Liver (tissue), 9 donors: Measurements from ENCODE around the gene BRAF. TPM values are rescaled to one million over a fixed set of nuclear protein-coding genes. Genes with fewer than 3 reads are reported as not detected.

Experiments
- DNase-seq: peaks from one replicate; pipeline ENCODE4 v3.0.0-alpha.2; 2017; ENCODE audit warnings: low spot score
- H3K27ac ChIP-seq, 2 donors: one replicate each; pipeline ENCODE4 v1.7.0; 2013; ENCODE audit warnings: inconsistent platforms in 2 of 2, low read length in 2 of 2, control low read depth in 1 of 2, low read depth in 1 of 2, mild to moderate bottlenecking in 1 of 2
- H3K27me3 ChIP-seq, 4 donors: one replicate each; pipeline versions ENCODE4 v1.6.1 to v1.7.0; 2013; ENCODE audit warnings: low read length in 3 of 4, inconsistent platforms in 1 of 4, mild to moderate bottlenecking in 1 of 4, moderate library complexity in 1 of 4; ENCODE audit not compliant: control insufficient read depth in 4 of 4, insufficient read depth in 4 of 4
- H3K36me3 ChIP-seq, 4 donors: one replicate each; pipeline versions ENCODE4 v1.6.1 to v1.7.0; 2013; ENCODE audit warnings: low read length in 3 of 4, mild to moderate bottlenecking in 3 of 4, low read depth in 1 of 4, moderate library complexity in 1 of 4; ENCODE audit not compliant: control insufficient read depth in 4 of 4, insufficient read depth in 3 of 4
- H3K4me1 ChIP-seq, 4 donors: one replicate each; pipeline versions ENCODE4 v1.6.1 to v1.7.0; 2013; ENCODE audit warnings: low read length in 3 of 4, mild to moderate bottlenecking in 3 of 4, moderate library complexity in 1 of 4; ENCODE audit not compliant: control insufficient read depth in 4 of 4, insufficient read depth in 4 of 4
- H3K4me3 ChIP-seq, 3 donors: one replicate each; pipeline versions ENCODE4 v1.6.1 to v1.7.0; 2013; ENCODE audit warnings: low read length in 3 of 3, control low read depth in 1 of 3, low read depth in 1 of 3, mild to moderate bottlenecking in 1 of 3
- H3K9ac ChIP-seq, 2 donors: one replicate each; pipeline ENCODE4 v1.7.0; 2013; ENCODE audit warnings: low read length in 2 of 2, mild to moderate bottlenecking in 2 of 2, moderate library complexity in 2 of 2, control low read depth in 1 of 2, low read depth in 1 of 2
- H3K9me3 ChIP-seq, 4 donors: one replicate each; pipeline versions ENCODE4 v1.6.1 to v1.7.0; 2013; ENCODE audit warnings: low read length in 3 of 4; ENCODE audit not compliant: control insufficient read depth in 4 of 4
- ATF3 ChIP-seq: IDR thresholded peaks from 2 replicates; pipeline ENCODE4 v1.6.1; 2016; ENCODE audit warnings: antibody characterized with exemption
- EGR1 ChIP-seq, 2 donors: IDR thresholded peaks; 2 replicates each; pipeline ENCODE4 v1.6.1; 2016 to 2018; ENCODE audit warnings: antibody characterized with exemption in 2 of 2, low read depth in 2 of 2
- FOXA1 ChIP-seq: IDR thresholded peaks from 2 replicates; pipeline ENCODE4 v1.6.1; 2016; ENCODE audit warnings: antibody characterized with exemption
- FOXA2 ChIP-seq: IDR thresholded peaks from 2 replicates; pipeline ENCODE4 v1.6.1; 2016; ENCODE audit warnings: antibody characterized with exemption
- GABPA ChIP-seq, 2 donors: IDR thresholded peaks in 1 of 2; conservative IDR thresholded peaks in 1 of 2; 2 replicates each; pipeline ENCODE4 v1.6.1; 2016; ENCODE audit warnings: antibody characterized with exemption in 2 of 2, mild to moderate bottlenecking in 1 of 2, moderate library complexity in 1 of 2
- HNF4A ChIP-seq, 2 donors: conservative IDR thresholded peaks; 2 replicates each; pipeline ENCODE4 v1.6.1; 2016; ENCODE audit warnings: antibody characterized with exemption in 2 of 2, mild to moderate bottlenecking in 2 of 2
- HNF4G ChIP-seq: IDR thresholded peaks from 2 replicates; pipeline ENCODE4 v1.6.1; 2016; ENCODE audit warnings: antibody characterized with exemption
- JUND ChIP-seq, 2 donors: IDR thresholded peaks; 2 replicates each; pipeline ENCODE4 v1.6.1; 2016; ENCODE audit warnings: antibody characterized with exemption in 2 of 2
- NR2F2 ChIP-seq: IDR thresholded peaks from 2 replicates; pipeline ENCODE4 v1.6.1; 2016; ENCODE audit warnings: antibody characterized with exemption
- RAD21 ChIP-seq, 2 donors: IDR thresholded peaks; 2 replicates each; pipeline ENCODE4 v1.6.1; 2016; ENCODE audit warnings: antibody characterized with exemption in 2 of 2, mild to moderate bottlenecking in 2 of 2
- REST ChIP-seq: IDR thresholded peaks from 2 replicates; pipeline ENCODE4 v1.6.1; 2016; ENCODE audit warnings: antibody characterized with exemption, mild to moderate bottlenecking
- RXRA ChIP-seq, 2 donors: IDR thresholded peaks; 2 replicates each; pipeline ENCODE4 v1.6.1; 2017 to 2018; ENCODE audit warnings: antibody characterized with exemption in 2 of 2, mild to moderate bottlenecking in 1 of 2
- SP1 ChIP-seq: IDR thresholded peaks from 2 replicates; pipeline ENCODE4 v1.6.1; 2018; ENCODE audit warnings: antibody characterized with exemption, mild to moderate bottlenecking
- TAF1 ChIP-seq: conservative IDR thresholded peaks from 2 replicates; pipeline ENCODE4 v1.6.1; 2016; ENCODE audit warnings: antibody characterized with exemption, mild to moderate bottlenecking
- YY1 ChIP-seq: IDR thresholded peaks from 2 replicates; pipeline ENCODE4 v1.6.1; 2016; ENCODE audit warnings: antibody characterized with exemption, mild to moderate bottlenecking
- ZBTB33 ChIP-seq: IDR thresholded peaks from 2 replicates; pipeline ENCODE4 v1.6.1; 2016; ENCODE audit warnings: antibody characterized with exemption
- WGBS: extraction: QIAGEN DNeasy Blood & Tissue Kit; methylation state at CpG from one replicate; pipeline ENCODE4 v1.1.7; 2013; 5-methylcytosine and 5-hydroxymethylcytosine counted together
- polyA plus RNA-seq, 2 donors: library from polyadenylated mRNA; stranded (reverse) in 1 of 2; unstranded in 1 of 2; fragments of 200-250 nt in 1 of 2; fragments of >200 nt in 1 of 2; fragmentation: Nextera tagmentation in 1 of 2; extraction: Ambion mirVana in 1 of 2; gene quantifications; one replicate each; pipeline versions ENCODE4 v1.2.1 to v1.2.3, GENCODE V29; 2013 to 2015
- total RNA-seq, 2 donors: library from RNA; depleted of rRNA; stranded (reverse); fragments of >200 nt; gene quantifications; one replicate each; pipeline ENCODE4 v1.2.3, GENCODE V29; 2014
- TF ChIP-seq, protein P1 (sequence below): IDR thresholded peaks from 2 replicates; pipeline ENCODE4 v1.6.1; 2016; ENCODE audit warnings: antibody characterized with exemption
- TF ChIP-seq, protein P2 (sequence below): fragments of 150-350 bp; IDR thresholded peaks from 2 replicates; pipeline ENCODE4 v1.5.1; 2017; ENCODE audit warnings: improper control_type of control experiment, low read depth, low read length; ENCODE audit not compliant: missing input control
- donor health status: healthy.
- donor health status: healthy.
- donor health status: healthy.
- donor health status: healthy.
- donor health status: healthy.

The BRAF gene
- total and polyA plus RNA-seq, 4 donors: 2.6 to 21.9 (median 14.0) TPM

DNA sequence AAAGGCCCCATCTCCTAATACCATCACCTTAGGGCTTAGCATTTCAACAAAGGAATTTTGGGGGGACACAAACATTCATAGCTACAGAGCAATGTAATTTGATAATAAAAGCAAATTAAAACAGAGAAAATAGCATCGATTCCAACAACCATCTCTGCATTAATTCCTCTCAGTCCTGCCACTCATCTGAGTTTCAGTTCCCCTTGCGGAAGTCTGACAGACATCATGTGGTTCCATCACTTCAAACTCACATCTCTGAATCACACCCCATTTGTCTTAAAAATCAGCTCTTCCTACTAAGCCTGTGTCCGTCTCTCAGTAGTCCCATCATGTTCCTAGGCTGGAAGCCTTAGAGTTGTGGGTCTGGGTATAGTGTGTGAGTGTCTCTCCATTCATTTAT, 248.4 kb downstream of the BRAF start:
- TF ChIP-seq RAD21 (IDR thresholded peaks at IDR 0.05) (no peak), ZBTB33 (no peak), TAF1 (no peak), EGR1 (IDR thresholded peaks at IDR 0.05; ENCODE audit: low read depth in 2 of 2) (no peak), YY1 (no peak), REST (no peak), RXRA (IDR thresholded peaks at IDR 0.05) (no peak), ATF3 (no peak), FOXA1 (no peak), GABPA (IDR thresholded peaks at IDR 0.05 in 1 of 2, conservative IDR thresholded peaks at IDR 0.05 in 1 of 2) (no peak), SP1 (no peak), NR2F2 (no peak), HNF4A (conservative IDR thresholded peaks at IDR 0.05) (no peak)
- TF ChIP-seq, protein P1, sequence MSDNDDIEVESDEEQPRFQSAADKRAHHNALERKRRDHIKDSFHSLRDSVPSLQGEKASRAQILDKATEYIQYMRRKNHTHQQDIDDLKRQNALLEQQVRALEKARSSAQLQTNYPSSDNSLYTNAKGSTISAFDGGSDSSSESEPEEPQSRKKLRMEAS: no peak
- TF ChIP-seq, protein P2, sequence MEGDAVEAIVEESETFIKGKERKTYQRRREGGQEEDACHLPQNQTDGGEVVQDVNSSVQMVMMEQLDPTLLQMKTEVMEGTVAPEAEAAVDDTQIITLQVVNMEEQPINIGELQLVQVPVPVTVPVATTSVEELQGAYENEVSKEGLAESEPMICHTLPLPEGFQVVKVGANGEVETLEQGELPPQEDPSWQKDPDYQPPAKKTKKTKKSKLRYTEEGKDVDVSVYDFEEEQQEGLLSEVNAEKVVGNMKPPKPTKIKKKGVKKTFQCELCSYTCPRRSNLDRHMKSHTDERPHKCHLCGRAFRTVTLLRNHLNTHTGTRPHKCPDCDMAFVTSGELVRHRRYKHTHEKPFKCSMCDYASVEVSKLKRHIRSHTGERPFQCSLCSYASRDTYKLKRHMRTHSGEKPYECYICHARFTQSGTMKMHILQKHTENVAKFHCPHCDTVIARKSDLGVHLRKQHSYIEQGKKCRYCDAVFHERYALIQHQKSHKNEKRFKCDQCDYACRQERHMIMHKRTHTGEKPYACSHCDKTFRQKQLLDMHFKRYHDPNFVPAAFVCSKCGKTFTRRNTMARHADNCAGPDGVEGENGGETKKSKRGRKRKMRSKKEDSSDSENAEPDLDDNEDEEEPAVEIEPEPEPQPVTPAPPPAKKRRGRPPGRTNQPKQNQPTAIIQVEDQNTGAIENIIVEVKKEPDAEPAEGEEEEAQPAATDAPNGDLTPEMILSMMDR: no peak
- 82% methylated on average over 3 of the region's 3 CpGs for WGBS
- Histone ChIP-seq H3K9me3 (no peaks in the 10 kb centered on the region), H3K36me3 (peaks cover 0 to 13% (median 5%) of the 10 kb centered on the region in 4 donors), H3K4me1 (peaks cover 2 to 21% (median 13%) of the 10 kb centered on the region in 4 donors), H3K27me3 (no peaks in the 10 kb centered on the region), H3K9ac (no peak overlapping the region), H3K27ac (no peak overlapping the region), H3K4me3 (no peak overlapping the region)
- no peak for DNase-seq

DNA sequence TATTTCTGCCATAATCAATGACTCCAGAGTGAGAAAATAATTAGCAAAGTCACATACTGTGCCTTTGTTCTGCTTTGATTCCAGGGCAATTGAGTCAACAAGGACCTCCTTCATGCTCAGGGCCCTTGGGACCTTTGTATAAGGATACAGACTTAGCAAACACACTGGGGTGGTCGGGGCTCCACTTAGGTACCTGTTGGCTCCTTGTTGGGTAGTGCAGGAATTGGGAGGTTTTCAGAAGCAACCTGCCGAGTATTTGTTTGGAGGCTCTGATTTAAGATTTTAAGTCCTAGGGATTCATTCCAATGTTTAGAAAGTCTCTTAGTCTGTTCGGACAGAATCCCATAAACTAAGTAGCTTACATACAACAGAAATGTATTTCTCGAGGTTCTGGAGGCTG, 249.0 kb downstream of the BRAF start:
- WGBS: 91% methylated on average over 4 of the region's 4 CpGs
- H3K4me1 ChIP-seq: peaks cover 2 to 21% (median 13%) of the 10 kb centered on the region in 4 donors
- H3K27ac ChIP-seq: no peak overlapping the region
- no peaks in the 10 kb centered on the region for H3K9me3 ChIP-seq
- no peak for DNase-seq
- no peak overlapping the region for H3K9ac ChIP-seq
- no peaks in the 10 kb centered on the region for H3K27me3 ChIP-seq
- H3K36me3 ChIP-seq: peaks cover 0 to 9% (median 5%) of the 10 kb centered on the region in 4 donors
- H3K4me3 ChIP-seq: no peak overlapping the region
- TF ChIP-seq ATF3 (no peak), RXRA (IDR thresholded peaks at IDR 0.05) (no peak), RAD21 (IDR thresholded peaks at IDR 0.05) (no peak), REST (no peak), FOXA2 (no peak), HNF4G (no peak), JUND (IDR thresholded peaks at IDR 0.05) (no peak), FOXA1 (no peak), HNF4A (conservative IDR thresholded peaks at IDR 0.05) (no peak), SP1 (no peak)
- TF ChIP-seq, protein P2: no peak
